H1 (cell line): Measurements from ENCODE around the gene MAPK4.

Experiments
- CTCF ChIP-seq, 3 experiments: IDR thresholded peaks; 1 replicate in 2 of 3; 2 replicates in 1 of 3; pipeline versions ENCODE4 v1.5.1 to v1.6.1; 2011; ENCODE audit warnings: low read length in 3 of 3, mild to moderate bottlenecking in 3 of 3, inconsistent platforms in 2 of 3, low read depth in 1 of 3, moderate library complexity in 1 of 3; ENCODE audit not compliant: insufficient read depth in 1 of 3; ENCODE audit errors: control extremely low read depth in 1 of 3
- EP300 ChIP-seq, 2 experiments: IDR thresholded peaks; 1 replicate in 1 of 2; 2 replicates in 1 of 2; pipeline ENCODE4 v1.6.1; 2011 to 2012; ENCODE audit warnings: low read depth in 2 of 2, low read length in 2 of 2, mild to moderate bottlenecking in 2 of 2, borderline replicate concordance in 1 of 2, inconsistent platforms in 1 of 2, moderate library complexity in 1 of 2
- EZH2 ChIP-seq: fragments of 200-600 bp; sonication (generic); IDR thresholded peaks from 2 replicates; pipeline ENCODE4 v1.7.1; 2012; ENCODE audit warnings: low read depth, mild to moderate bottlenecking, moderate library complexity, low read length, inconsistent platforms; ENCODE audit not compliant: severe bottlenecking
- HDAC2 ChIP-seq, 2 experiments: fragments of 300-600 bp in 1 of 2; sonication (generic) in 1 of 2; IDR thresholded peaks; 2 replicates each; pipeline ENCODE4 v1.6.1; 2011 to 2012; ENCODE audit warnings: low read depth in 2 of 2, low read length in 2 of 2, mild to moderate bottlenecking in 2 of 2, moderate library complexity in 2 of 2, borderline replicate concordance in 1 of 2, inconsistent platforms in 1 of 2
- MAFK ChIP-seq: IDR thresholded peaks from 2 replicates; pipeline ENCODE4 v1.6.1; 2012; ENCODE audit warnings: low read depth, mild to moderate bottlenecking, improper control_type of control experiment, low read length
- SRF ChIP-seq: IDR thresholded peaks from 2 replicates; pipeline ENCODE4 v1.6.1; 2011; ENCODE audit warnings: mild to moderate bottlenecking, low read depth, low read length, moderate library complexity
- TAF1 ChIP-seq: IDR thresholded peaks from 2 replicates; pipeline ENCODE4 v1.6.1; 2011; ENCODE audit warnings: mild to moderate bottlenecking, low read depth, low read length

DNA sequence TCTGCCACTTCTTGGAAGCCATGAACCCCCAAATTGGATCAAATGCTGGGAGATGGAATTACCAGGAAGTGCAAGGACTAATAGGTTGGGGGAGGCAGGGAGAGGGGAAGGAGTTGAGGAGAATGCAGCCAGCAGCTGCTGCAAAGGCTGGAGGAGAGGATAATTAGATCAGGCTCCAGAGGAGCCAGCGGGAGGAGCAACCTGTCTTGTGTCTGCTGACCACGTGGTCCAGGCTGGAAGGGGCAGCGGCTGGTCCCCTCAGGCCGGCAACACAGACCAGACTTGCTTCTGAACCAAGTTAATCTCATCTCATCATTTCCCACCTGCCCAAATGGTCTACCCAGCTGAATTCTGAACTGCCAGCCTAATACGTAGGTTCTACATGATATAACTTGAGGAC lies 191.6 kb downstream of the MAPK4 start:
- TF ChIP-seq CTCF (IDR thresholded peaks at IDR 0.05; ENCODE audit: control extremely low read depth in 1 of 3, insufficient read depth in 1 of 3, low read depth in 1 of 3, low read length in 3 of 3) (no peak), EP300 (IDR thresholded peaks at IDR 0.05; ENCODE audit: borderline replicate concordance in 1 of 2, low read depth in 2 of 2, low read length in 2 of 2) (no peak), SRF (no peak), TAF1 (no peak), MAFK (no peak), HDAC2 (IDR thresholded peaks at IDR 0.05; ENCODE audit: borderline replicate concordance in 1 of 2, low read depth in 2 of 2, low read length in 2 of 2) (no peak), EZH2 (no peak)
